ENCODE results near the gene SLIT3. TPM values are rescaled to one million over a fixed set of nuclear protein-coding genes. Genes with fewer than 3 reads are reported as not detected.

The SLIT3 gene
- total RNA-seq, 1 experiment from 2014 or later: 0.92 TPM

DNA sequence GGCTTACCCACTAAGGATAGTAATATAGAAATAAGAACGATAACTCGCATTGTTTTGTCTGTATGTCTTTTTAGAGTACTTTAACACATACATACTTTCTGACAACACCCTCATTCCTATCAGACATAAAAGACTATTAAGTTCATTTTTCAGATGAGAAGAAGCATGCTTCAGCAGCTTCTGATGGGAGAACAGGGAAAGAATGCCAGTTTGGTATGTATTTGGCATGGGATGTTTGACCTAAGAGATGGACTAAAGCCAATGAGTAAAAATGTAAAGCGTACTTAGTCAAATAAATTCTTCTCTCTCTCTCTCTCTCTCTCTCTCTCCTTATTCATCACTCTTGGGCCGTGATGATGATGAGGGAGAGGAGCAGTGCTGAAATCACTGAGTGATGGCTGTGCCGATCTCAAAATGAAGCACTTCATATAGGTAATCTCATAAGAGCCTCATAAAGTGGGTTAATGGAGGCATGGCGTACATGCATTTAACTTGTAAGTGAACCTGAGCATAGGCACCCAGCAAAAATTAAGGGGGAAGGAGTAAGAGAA, 71.5 kb downstream of the SLIT3 start:
- Histone ChIP-seq H3K9me3 (ENCODE audit: control insufficient read depth, low read depth, low read length) (no peaks in the 10 kb centered on the region), H3K23ac (ENCODE audit: insufficient read length, low read depth, low read length) (no peak overlapping the region), H3K9ac (ENCODE audit: extremely low read depth, insufficient read length, low read length) (no peak overlapping the region), H2BK20ac (ENCODE audit: low read depth, low read length, poor library complexity, severe bottlenecking) (no peak overlapping the region), H2BK15ac (ENCODE audit: low read depth, low read length) (no peak overlapping the region), H3K56ac (ENCODE audit: insufficient read length, low read depth, low read length) (no peak overlapping the region), H2AFZ (ENCODE audit: low read length) (no peak overlapping the region), H3K27ac (ENCODE audit: insufficient read length, low read depth, low read length) (no peak overlapping the region), H2AK5ac (ENCODE audit: insufficient read length, low read length) (no peak overlapping the region), H2BK5ac (ENCODE audit: insufficient read length, low read length) (no peak overlapping the region), H3K4me2 (ENCODE audit: insufficient read depth, insufficient read length, low read length) (no peak overlapping the region), H3K14ac (ENCODE audit: insufficient read depth, low read length) (no peak overlapping the region), H4K20me1 (ENCODE audit: control insufficient read depth, insufficient read depth, insufficient read length) (no peaks in the 10 kb centered on the region), H3K4me1 (ENCODE audit: insufficient read depth, low read length) (no peaks in the 10 kb centered on the region), H3K18ac (ENCODE audit: insufficient read length, low read depth, low read length) (no peak overlapping the region), H2BK120ac (ENCODE audit: low read depth, low read length, poor library complexity, severe bottlenecking) (no peak overlapping the region), H3K27me3 (ENCODE audit: insufficient read depth, low read length) (peaks cover 2% of the 10 kb centered on the region; the same call in 1 of the 2 replicates), H4K8ac (replicated peaks; ENCODE audit: insufficient read length, low read depth, low read length) (no peak overlapping the region), H3K23me2 (ENCODE audit: insufficient read length, low read depth, low read length, poor library complexity, severe bottlenecking) (no peaks in the 10 kb centered on the region), H3K79me2 (ENCODE audit: insufficient read depth, low read length) (no peaks in the 10 kb centered on the region), H2BK12ac (ENCODE audit: insufficient read length, low read depth, low read length) (no peak overlapping the region), H3K79me1 (ENCODE audit: insufficient read depth, low read depth, low read length, poor library complexity, severe bottlenecking) (no peaks in the 10 kb centered on the region), H4K5ac (ENCODE audit: insufficient read length, low read depth, low read length) (no peak overlapping the region), H3T11ph (ENCODE audit: low read length) (no peak overlapping the region), H4K91ac (ENCODE audit: insufficient read length, low read depth, low read length) (no peak overlapping the region), H3K4ac (ENCODE audit: low read depth, low read length) (no peak overlapping the region)
- TF ChIP-seq, protein P1, sequence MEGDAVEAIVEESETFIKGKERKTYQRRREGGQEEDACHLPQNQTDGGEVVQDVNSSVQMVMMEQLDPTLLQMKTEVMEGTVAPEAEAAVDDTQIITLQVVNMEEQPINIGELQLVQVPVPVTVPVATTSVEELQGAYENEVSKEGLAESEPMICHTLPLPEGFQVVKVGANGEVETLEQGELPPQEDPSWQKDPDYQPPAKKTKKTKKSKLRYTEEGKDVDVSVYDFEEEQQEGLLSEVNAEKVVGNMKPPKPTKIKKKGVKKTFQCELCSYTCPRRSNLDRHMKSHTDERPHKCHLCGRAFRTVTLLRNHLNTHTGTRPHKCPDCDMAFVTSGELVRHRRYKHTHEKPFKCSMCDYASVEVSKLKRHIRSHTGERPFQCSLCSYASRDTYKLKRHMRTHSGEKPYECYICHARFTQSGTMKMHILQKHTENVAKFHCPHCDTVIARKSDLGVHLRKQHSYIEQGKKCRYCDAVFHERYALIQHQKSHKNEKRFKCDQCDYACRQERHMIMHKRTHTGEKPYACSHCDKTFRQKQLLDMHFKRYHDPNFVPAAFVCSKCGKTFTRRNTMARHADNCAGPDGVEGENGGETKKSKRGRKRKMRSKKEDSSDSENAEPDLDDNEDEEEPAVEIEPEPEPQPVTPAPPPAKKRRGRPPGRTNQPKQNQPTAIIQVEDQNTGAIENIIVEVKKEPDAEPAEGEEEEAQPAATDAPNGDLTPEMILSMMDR (conservative IDR thresholded peaks at IDR 0.05): no peak
- no peak for DNase-seq
- no peak overlapping the region for H3K27ac Mint-ChIP-seq
- no peak overlapping the region for H3K4me3 Mint-ChIP-seq
- H3K4me1 Mint-ChIP-seq: no peaks in the 10 kb centered on the region
- peaks cover 87% of the 10 kb centered on the region for H3K27me3 Mint-ChIP-seq (ENCODE audit: low read depth)
- no CpG with 5 or more reads among the region's 6 CpGs for WGBS (ENCODE audit: extremely low coverage, insufficient read length, low lambda C conversion rate)
- H3K9me3 Mint-ChIP-seq: no peaks in the 10 kb centered on the region
- no peaks in the 10 kb centered on the region for H3K36me3 Mint-ChIP-seq (ENCODE audit: insufficient read depth in 1 of 3, low read depth in 3 of 3)
